RCC 7860 (cell line): ENCODE data around the gene TCEAL8.
"Not testable (repeated sequence)": the region's sequence is repeated elsewhere in the genome, so short reads cannot be mapped to it uniquely, and the experiment has no call there.

ENCODE experiments used
- DNase-seq: peaks from one replicate; pipeline ENCODE4 v3.0.0-alpha.2; 2015; ENCODE audit warnings: low spot score
- FAIRE-seq: peaks from 2 replicates; lab custom pipeline; 2012; peaks lifted over from hg19 to GRCh38; lab: Jason Lieb, UNC

TCEAL8 gene, protein sequence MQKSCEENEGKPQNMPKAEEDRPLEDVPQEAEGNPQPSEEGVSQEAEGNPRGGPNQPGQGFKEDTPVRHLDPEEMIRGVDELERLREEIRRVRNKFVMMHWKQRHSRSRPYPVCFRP

DNA sequence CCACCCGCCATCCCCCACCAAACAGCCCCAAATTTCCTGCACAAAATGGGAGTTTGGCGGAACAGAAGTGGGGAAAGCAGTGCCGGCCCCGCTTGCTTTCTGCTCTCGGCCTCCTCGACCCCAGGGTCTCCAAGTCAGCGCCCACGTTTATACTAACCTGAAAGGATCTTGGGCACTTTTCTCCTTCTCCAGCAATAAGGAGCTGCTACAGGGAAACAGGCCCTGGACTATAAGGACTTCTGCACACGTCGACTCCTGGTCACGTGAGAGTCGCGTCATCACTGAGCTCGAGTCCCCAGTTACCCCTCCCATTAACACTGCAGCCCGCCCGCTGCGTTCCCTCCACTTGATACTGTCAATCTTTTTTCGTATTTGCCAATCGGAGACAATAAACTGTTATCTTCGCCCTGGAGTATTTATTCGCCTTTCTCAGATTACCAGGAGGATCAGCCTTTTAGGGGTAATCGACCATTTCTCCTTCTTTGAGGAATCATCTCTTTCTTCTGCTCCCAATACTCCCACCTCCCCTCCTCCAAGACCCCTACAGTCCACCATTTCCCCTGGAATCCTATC lies at the start of gene TCEAL8:
Gene TCEAL8 (minus strand): TSS at position 235 of the 573 bp plus-strand sequence. CDS start 1,176 bp downstream, outside the sequence.
- FAIRE-seq (no peak), DNase-seq (peak; percentile 18)

DNA sequence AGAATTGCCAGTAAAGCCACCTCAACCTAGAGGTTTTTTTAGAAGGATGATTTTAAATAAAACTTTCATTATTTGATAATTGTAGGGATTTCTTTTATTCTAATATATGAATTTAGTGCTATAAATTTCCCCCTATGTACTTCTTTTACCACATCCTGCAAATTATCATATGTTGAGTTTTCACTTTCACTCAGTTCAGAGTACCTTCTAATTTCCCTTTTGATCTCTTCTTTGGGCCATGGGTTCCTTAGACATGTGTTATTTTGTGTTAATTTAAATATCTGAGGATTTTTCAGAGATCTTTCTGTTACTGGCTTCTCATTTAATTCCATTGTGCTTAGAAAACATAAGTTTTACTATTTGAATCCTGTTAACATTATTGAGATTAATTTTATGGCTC lies 49.8 kb upstream of the TCEAL8 start:
- FAIRE-seq (no peak), DNase-seq (no peak)

GRCh38 chrX:103293118-103293517 lies 38.2 kb upstream of the TCEAL8 start:
- DNase-seq = no peak
- no peak for FAIRE-seq

DNA sequence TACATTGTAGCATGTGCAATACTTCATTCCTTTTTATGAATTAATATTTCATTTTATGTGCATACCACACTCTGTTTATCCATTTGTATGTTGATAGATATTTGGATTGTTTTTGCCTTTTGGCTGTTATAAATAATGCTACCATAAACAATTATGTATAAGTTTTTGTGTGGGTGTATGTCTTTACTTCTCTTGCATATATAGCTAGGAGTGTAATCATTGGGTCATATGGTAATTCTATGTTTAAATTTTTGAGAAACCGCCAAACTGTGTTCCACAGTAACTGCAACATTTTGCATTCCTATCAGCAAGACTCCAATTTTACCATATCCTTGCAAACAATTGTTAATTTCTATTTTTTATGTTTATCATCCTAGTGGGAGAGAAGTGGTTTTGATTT lies 24.7 kb upstream of the TCEAL8 start:
- DNase-seq (no peak), FAIRE-seq (no peak)

- FAIRE-seq (no peak), DNase-seq (no peak)
Observed at GRCh38 chrX:103276581-103277002, 21.6 kb upstream of the TCEAL8 start, which contains the start of gene TCEAL5. Gene TCEAL5 (minus strand): TSS chrX:103276750. CDS start chrX:103274563, 2,187 bp downstream.

GRCh38 chrX:103275947-103276567 lies 21.1 kb upstream of the TCEAL8 start:
- no peak for FAIRE-seq
- no peak for DNase-seq

GRCh38 chrX:103274284-103274683 lies 19.3 kb upstream of the TCEAL8 start:
- no peak for FAIRE-seq
- no peak for DNase-seq

- no peak for FAIRE-seq
Observed at GRCh38 chrX:103258275-103258674, 3.3 kb upstream of the TCEAL8 start.

DNA sequence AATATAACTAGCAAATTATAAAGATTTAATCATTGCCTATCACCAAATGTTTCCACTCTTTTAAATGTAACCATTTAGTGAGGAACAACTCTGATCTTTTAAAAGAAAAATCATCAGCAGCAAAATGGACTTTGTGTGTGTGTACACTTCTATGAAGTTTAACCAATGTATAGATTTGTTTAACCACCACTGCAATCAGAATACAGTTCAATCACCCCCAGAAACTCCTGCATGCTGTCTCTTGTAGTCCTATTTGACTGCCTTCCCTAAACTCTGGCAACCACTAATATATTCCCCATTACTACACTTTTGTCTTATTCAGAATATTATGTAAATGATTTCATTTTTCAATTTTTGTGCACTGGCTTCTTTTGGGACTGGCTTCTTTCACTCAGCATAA lies 1.7 kb upstream of the TCEAL8 start:
- DNase-seq (no peak), FAIRE-seq (no peak)

More at GRCh38 chrX:103258275-103258674, 3.3 kb upstream of the TCEAL8 start:
- no peak for DNase-seq

- no peak for DNase-seq
- no peak for FAIRE-seq
Observed at GRCh38 chrX:103254171-103254824, 657 bp downstream of the TCEAL8 start.

- DNase-seq (no peak), FAIRE-seq (no peak)
Observed at GRCh38 chrX:103253608-103254007, 1.3 kb downstream of the TCEAL8 start.

GRCh38 chrX:103250977-103251376 lies 4.0 kb downstream of the TCEAL8 start:
- DNase-seq (no peak), FAIRE-seq (no peak)

GRCh38 chrX:103249805-103250204 lies 5.2 kb downstream of the TCEAL8 start:
- FAIRE-seq (no peak), DNase-seq (no peak)

DNA sequence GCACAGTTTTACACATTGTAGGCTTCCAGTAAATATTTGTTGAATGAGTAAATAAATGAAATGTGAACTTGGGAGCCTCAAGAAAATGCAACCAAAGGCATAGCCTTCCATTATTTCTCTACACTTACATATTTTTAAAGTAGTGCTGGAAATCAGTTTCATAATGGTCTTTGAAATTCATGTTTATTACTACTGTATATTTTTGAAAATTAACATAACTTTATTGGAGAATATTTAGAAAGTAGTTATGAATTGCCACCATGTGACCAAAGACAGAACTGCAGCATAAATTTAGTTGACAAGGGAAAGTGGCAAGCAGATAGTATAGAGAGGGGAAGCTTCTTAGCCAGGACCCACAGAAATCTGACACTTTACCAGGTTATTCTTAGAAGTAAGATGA lies 6.4 kb downstream of the TCEAL8 start:
- FAIRE-seq (peak; percentile 4), DNase-seq (no peak)

GRCh38 chrX:103240155-103240554 lies 14.8 kb downstream of the TCEAL8 start:
- DNase-seq = no peak
- no peak for FAIRE-seq

DNA sequence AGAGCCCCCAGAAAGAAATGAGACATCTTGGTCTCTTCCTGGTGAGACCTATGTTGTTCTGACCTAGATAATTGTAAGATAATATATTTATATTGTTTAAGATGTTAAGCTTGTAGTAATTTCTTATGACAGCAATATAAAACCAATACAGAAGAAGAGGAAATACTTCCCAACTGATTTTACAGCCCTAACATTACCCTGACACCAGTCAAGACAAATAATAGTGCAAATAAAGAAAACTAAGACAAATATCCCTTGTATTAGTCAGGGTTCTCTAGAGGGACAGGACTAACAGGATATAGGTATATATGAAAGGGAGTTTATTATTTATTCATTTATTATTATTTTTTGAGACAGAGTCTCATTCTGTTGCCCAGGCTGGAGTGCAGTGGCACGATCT lies 18.7 kb downstream of the TCEAL8 start:
- DNase-seq = no peak

DNA sequence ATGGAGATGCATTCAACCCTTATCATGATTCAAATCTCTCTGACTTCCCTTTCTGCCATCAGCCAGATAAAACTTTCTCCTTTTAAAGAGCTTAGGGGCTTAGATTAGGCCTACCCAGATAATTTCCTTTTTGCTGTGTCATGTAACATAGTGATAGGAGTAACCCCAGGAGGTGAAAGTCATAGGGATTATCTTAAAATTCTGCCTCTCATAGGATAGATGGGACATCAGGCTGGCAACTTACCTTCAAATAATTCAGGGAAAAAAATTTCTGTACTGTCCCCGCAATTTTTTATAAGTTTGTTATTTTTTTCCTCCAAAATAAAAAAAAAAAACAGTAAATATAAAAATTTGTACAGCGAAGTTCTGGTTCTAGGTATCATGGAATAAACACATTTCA lies 19.3 kb downstream of the TCEAL8 start:
- not testable (repeated sequence) for DNase-seq, FAIRE-seq

More for the DNA sequence above, 18.7 kb downstream of the TCEAL8 start:
- FAIRE-seq = no peak

GRCh38 chrX:103234869-103235268 lies 20.1 kb downstream of the TCEAL8 start:
- no peak for DNase-seq
- no peak for FAIRE-seq

DNA sequence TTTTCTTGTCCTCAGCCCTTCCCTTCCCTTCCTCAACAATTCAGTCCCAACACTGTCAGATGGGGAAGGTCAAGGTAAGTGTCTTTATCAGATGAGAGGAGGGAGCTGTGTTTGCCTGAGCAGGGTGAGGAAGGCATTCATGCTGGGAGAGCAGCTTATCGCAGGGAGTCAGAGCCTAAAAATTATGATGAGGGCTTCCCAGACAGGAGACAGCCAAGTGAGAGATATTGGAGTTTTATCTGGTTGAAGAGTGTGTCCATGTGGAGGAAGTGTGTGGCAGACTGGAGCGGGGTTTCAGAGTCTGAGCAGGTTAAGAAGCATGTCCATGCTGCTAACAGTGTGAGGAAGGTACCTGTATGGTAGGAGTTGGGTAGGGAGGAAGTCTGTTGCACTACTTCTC lies 21.7 kb downstream of the TCEAL8 start:
- DNase-seq (no peak), FAIRE-seq (no peak)

GRCh38 chrX:103225918-103226317 lies 29.0 kb downstream of the TCEAL8 start:
- not testable (repeated sequence) for FAIRE-seq, DNase-seq

DNA sequence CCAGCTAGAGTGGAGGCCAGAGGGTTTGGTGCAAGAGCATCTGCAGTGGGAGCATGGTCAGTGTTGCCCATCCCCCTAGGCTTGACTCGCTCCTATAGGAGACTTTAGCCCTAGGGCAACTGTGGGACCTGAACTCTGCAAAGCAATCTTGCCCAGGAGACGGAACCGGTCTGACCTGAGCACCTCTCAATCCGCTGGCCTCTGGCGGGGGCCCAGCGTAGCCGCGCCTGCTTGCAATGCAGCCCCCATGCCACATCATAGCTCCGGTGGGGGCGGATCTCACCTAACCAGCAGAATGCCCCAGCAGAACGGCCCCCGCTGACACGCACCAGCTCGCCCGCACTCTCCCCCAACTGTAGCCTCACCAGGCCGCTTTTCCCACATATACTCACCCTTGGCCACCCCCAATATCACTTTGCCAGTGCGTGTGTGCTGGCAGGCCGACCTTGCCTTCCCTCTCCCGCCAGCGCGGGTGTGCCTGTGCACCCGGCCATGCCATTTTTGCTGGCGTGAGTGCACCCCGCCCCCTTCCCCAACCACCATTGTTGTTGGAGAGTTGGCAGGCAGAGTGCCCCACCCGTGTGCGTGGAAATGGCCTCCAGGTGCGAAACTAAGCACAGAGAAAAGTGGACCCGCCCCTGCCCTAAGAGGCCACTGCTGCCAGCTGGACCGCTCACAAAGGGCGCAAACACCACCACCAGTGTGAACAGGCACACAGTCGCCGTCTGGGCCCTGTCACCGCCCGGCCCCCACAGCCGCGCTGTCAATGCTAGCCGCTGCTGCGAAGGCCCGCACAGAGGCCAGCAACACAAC lies 34.2 kb downstream of the TCEAL8 start:
- FAIRE-seq = no peak
- DNase-seq = no peak
